Measurements from ENCODE around the gene HIGD1C. TPM values are rescaled to one million over a fixed set of nuclear protein-coding genes. Genes with fewer than 3 reads are reported as not detected.

The HIGD1C gene
- total RNA-seq, 1 donor from 2014 or later = not detected

DNA sequence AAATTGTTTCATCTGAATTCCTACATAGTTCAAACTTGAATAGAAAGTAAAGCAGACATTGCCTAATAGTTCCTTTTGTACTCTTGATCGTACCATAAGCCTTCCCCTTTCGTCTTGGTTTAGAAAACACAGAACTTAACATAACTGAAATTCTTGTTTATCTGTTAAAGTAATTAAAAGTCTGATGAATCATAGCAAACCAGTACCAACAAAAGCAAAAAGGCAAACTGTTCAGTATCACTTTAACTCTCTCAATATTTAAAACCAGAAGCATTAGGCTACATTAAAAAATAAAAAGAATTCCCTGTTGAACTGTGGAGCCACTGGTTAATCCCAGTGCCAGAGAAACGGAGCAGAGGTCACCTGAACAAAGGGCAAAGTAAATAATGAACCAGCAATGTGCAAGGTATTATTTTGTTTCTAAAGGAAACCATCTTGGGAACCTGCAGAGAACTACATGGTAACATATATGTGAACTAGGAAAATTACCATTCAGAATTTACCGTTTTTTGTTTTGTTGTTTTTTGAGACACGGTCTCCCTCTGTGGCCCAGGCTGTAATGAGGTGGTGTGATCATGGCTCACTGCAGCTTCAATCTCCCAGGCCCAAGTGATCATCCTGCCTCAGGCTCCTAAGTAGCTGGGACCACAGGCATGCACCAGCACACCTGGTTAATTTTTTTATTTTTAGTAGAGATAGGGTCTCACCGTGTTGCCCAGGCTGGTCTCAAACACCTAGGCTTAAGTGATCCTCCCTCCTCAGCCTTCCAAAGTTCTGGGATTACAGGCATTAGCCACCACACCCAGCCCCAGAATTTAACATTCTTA, 17.1 kb upstream of the HIGD1C start:
- peaks cover 22% of the 10 kb centered on the region for H3K36me3 ChIP-seq
- TF ChIP-seq, protein P1, sequence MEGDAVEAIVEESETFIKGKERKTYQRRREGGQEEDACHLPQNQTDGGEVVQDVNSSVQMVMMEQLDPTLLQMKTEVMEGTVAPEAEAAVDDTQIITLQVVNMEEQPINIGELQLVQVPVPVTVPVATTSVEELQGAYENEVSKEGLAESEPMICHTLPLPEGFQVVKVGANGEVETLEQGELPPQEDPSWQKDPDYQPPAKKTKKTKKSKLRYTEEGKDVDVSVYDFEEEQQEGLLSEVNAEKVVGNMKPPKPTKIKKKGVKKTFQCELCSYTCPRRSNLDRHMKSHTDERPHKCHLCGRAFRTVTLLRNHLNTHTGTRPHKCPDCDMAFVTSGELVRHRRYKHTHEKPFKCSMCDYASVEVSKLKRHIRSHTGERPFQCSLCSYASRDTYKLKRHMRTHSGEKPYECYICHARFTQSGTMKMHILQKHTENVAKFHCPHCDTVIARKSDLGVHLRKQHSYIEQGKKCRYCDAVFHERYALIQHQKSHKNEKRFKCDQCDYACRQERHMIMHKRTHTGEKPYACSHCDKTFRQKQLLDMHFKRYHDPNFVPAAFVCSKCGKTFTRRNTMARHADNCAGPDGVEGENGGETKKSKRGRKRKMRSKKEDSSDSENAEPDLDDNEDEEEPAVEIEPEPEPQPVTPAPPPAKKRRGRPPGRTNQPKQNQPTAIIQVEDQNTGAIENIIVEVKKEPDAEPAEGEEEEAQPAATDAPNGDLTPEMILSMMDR (IDR thresholded peaks at IDR 0.05) = no peak
- ATAC-seq = peak; percentile 70 to 71
- no peaks in the 10 kb centered on the region for H3K9me3 ChIP-seq
- DNase-seq = no peak
- intact Hi-C loops (cut with DNase I) = loop anchor here (10.0 kb wide), 1 partner anchor 50 kb away; no protein-coding TSS in a partner anchor
- H3K27ac ChIP-seq = peak overlapping the region; percentile 70
- peaks cover 53% of the 10 kb centered on the region for H3K4me1 ChIP-seq
- H3K27me3 ChIP-seq (ENCODE audit: low read depth) = no peaks in the 10 kb centered on the region
- H3K4me3 ChIP-seq = peak overlapping the region; percentile 3

DNA sequence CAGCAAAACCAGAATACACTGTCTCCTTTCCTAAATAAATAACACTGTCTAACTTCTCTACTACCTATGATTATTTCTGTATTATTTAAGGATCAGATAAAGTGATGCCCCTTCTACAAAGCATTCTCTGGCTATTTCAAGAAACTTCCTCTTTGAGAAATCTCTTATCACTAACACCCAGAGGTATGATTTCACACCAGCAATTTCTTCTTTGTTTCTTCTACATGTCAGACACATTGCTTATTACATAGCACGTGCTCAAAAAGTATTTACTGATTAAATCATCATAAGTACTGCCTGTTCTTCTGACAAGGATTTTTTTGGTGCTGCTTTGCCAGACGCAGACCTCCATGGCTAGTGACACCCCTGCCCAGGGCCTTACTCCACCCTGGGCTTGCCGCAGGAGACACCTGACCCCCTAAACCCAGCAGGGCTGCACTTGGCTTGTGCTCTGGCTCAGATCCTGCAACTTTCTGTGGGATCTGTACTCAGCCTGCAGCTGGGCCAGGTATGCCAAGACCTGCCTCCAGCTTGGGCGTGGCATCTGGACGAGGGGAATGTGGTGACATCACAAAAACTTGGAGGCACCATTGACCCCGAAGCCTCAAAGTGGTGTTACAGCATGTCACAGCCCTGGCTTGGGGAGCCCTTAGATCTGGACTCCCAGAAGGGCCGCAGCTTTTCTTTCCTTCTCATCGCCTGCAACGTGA, 15.4 kb upstream of the HIGD1C start:
- intact Hi-C loops (cut with DNase I) = loop anchor here (10.0 kb wide), 1 partner anchor 48 kb away; no protein-coding TSS in a partner anchor
- Histone ChIP-seq H3K4me1 (peaks cover 35% of the 10 kb centered on the region), H3K36me3 (peaks cover 6% of the 10 kb centered on the region), H3K4me3 (no peak overlapping the region), H3K9me3 (no peaks in the 10 kb centered on the region), H3K27ac (no peak overlapping the region), H3K27me3 (ENCODE audit: low read depth) (no peaks in the 10 kb centered on the region)
- DNase-seq (no peak), ATAC-seq (peak in 1 of 2 donors; percentile 6)
- TF ChIP-seq, protein P1 (IDR thresholded peaks at IDR 0.05) = no peak

DNA sequence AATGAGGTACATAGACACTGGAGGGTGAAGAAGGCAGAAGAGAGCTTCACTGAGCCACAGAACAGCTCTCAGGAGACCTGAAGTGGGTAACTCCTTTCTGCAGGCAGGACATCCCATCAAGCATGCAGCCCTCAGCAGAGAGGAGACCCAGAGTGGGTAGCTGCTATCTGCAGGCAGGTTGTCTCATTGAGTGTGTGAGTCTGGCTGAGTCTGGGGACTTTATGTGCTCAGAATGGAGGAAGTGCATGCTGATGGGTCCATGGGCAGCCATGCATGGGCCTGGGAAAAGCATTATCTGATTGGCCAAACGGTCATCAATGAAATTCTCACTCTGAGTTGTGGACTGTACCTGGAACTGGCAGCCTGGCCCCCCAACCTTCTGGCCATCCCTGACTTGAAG, 14.7 kb upstream of the HIGD1C start:
- no peak overlapping the region for H3K27ac ChIP-seq
- no peaks in the 10 kb centered on the region for H3K9me3 ChIP-seq
- no peaks in the 10 kb centered on the region for H3K27me3 ChIP-seq (ENCODE audit: low read depth)
- ATAC-seq (no peak), DNase-seq (no peak)
- TF ChIP-seq, protein P1 (IDR thresholded peaks at IDR 0.05) = no peak
- H3K4me3 ChIP-seq = no peak overlapping the region
- H3K4me1 ChIP-seq = peaks cover 28% of the 10 kb centered on the region
- intact Hi-C loops (cut with DNase I) = loop anchor here (10.0 kb wide), 1 partner anchor 47 kb away; no protein-coding TSS in a partner anchor
- no peaks in the 10 kb centered on the region for H3K36me3 ChIP-seq

DNA sequence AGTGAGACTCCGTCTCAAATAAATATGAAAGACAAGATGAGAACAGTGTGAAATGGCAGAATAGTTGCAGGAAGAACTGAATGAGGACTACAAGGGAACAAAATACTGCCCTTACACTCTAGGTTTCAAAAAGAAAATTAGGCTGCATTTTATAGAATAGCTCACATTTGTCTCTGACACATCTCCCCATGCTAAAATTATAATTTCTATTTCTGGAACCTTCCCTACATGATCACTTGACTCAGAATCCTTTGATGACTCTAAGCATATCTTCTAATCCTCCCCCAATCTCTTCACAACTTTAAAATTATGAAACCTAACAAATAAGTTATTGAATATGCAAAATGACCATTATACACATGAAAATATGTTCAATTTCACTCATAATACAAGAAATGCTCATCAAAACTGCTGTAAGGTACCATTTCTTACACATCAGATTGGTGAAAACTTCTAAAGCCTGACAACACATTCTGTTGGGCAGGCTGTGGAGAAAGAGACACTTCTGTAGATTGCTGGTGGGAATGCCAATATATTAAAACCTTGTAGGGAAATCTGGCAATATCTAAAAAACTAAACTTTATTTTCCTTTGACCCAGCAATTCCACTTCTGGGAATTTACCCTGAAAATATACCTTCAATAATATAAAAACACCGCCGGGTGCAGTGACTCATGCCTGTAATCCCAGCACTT, 4.3 kb upstream of the HIGD1C start:
- H3K4me3 ChIP-seq = no peak overlapping the region
- H3K4me1 ChIP-seq = no peaks in the 10 kb centered on the region
- no peak for ATAC-seq
- intact Hi-C loops (cut with DNase I) = no loop called here
- H3K36me3 ChIP-seq = no peaks in the 10 kb centered on the region
- no peaks in the 10 kb centered on the region for H3K27me3 ChIP-seq (ENCODE audit: low read depth)
- H3K27ac ChIP-seq = no peak overlapping the region
- no peak for DNase-seq
- H3K9me3 ChIP-seq = no peaks in the 10 kb centered on the region
- TF ChIP-seq, protein P1 (IDR thresholded peaks at IDR 0.05) = no peak

DNA sequence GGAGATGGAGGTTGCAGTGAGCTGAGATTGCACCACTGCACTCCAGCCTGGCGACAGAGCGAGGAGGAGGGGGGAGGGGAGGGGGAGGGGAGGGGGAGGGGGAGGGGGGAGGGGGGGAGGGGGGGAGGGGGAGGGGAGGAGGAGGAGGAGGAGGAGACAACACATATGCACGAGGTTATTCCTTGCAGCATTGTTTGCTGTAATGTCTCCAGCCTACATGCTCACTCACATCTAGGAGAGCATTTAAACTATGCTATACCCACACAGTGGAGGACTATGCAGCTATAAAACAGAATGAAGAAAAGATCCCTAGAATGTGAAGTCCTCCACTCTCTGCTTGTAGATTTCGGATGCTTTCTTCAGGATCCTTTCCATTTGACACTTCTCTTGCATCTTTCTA, 3.5 kb upstream of the HIGD1C start:
- ATAC-seq (no peak), DNase-seq (no peak)
- intact Hi-C loops (cut with DNase I) = no loop called here
- Histone ChIP-seq H3K27me3 (ENCODE audit: low read depth) (no peaks in the 10 kb centered on the region), H3K4me1 (no peaks in the 10 kb centered on the region), H3K27ac (no peak overlapping the region), H3K4me3 (no peak overlapping the region), H3K36me3 (no peaks in the 10 kb centered on the region), H3K9me3 (no peaks in the 10 kb centered on the region)
- TF ChIP-seq, protein P1 (IDR thresholded peaks at IDR 0.05) = no peak

Measured in lower lobe of right lung (tissue), 2 donors.